AG04449 (cell line): ENCODE results near the gene MRC2.
"Not testable (repeated sequence)": the region's sequence is repeated elsewhere in the genome, so short reads cannot be mapped to it uniquely, and the experiment has no call there.

Experiments
- CTCF ChIA-PET: fragments of 350-600 bp; formaldehyde crosslinking; extraction: SDS; loops from one replicate; lab custom pipeline; 2021; ENCODE audit warnings: antibody characterized with exemption; lab: Yijun Ruan, JAX
- POLR2A ChIA-PET: fragments of 400-600, 350-600 bp; formaldehyde crosslinking; extraction: SDS; loops from one replicate; lab custom pipeline; 2020; ENCODE audit warnings: antibody characterized with exemption, inconsistent platforms; lab: Yijun Ruan, JAX
- DNase-seq: peaks from one replicate; pipeline ENCODE4 v3.0.0-alpha.2; 2010; ENCODE audit warnings: low read depth, low spot score
- H3K4me3 ChIP-seq: 2 replicates; pipeline ENCODE4 v1.5.1; 2011; ENCODE audit warnings: low read depth, mild to moderate bottlenecking, control low read depth, low read length
- TF ChIP-seq, protein P1 (sequence below): IDR thresholded peaks from one replicate; pipeline ENCODE4 v1.5.1; 2011; ENCODE audit warnings: mild to moderate bottlenecking, moderate library complexity, low read length, control low read depth, inconsistent platforms; ENCODE audit not compliant: insufficient read depth; ENCODE audit errors: missing control alignments

MRC2 gene

DNA sequence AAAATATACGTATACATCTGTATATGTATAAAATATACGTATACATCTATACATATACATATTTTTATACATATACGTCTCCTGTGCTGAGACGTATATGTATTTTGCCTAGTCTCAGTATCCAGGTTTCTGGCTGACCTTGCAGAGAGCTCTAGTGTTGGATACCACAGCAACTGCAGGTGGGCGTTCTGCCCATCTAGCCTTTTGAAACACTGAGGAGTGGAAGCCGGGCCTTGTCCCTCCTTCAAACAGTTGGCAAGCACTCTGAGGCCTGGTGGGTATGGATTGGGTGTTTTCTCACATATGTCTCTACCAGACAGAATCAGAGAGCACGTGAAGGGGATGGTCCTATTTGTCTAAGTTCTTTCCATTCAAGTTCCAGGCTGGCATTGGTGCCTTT, 39.4 kb upstream of the MRC2 start:
- no peak for DNase-seq
- H3K4me3 ChIP-seq: no peak overlapping the region
- ChIA-PET POLR2A (no interaction called here), CTCF (interaction anchor here (1.0 kb wide), 1 partner anchor 15 kb away, joined by 3 read pairs; no protein-coding TSS in a partner anchor)
- TF ChIP-seq, protein P1, sequence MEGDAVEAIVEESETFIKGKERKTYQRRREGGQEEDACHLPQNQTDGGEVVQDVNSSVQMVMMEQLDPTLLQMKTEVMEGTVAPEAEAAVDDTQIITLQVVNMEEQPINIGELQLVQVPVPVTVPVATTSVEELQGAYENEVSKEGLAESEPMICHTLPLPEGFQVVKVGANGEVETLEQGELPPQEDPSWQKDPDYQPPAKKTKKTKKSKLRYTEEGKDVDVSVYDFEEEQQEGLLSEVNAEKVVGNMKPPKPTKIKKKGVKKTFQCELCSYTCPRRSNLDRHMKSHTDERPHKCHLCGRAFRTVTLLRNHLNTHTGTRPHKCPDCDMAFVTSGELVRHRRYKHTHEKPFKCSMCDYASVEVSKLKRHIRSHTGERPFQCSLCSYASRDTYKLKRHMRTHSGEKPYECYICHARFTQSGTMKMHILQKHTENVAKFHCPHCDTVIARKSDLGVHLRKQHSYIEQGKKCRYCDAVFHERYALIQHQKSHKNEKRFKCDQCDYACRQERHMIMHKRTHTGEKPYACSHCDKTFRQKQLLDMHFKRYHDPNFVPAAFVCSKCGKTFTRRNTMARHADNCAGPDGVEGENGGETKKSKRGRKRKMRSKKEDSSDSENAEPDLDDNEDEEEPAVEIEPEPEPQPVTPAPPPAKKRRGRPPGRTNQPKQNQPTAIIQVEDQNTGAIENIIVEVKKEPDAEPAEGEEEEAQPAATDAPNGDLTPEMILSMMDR: no peak

DNA sequence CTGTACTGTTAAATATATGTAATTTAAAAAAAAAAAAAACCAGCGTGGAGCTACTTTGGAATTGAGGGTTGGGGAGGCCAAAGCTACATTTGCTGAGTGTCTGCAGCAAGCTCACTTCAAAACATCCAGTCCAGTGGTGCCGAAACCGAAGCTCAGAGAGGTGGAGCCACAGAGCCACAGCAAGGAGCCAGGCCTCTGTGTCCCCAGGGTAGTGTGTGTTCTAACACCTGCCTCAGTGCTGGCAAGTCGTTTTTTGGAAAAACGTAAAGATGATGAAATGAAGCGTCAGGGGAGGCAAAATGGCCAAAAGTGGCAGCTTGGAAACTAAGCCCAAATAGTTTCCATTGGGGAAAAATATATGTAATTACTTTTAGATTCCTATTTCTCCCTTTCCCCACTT, 36.1 kb upstream of the MRC2 start:
- TF ChIP-seq, protein P1: no peak
- CTCF ChIA-PET: interaction anchor here (1.3 to 3.0 kb wide), 2 partner anchors 12 to 36 kb away, joined by 6 to 12 read pairs; no protein-coding TSS in a partner anchor
- POLR2A ChIA-PET: no interaction called here
- no peak overlapping the region for H3K4me3 ChIP-seq
- DNase-seq: no peak

DNA sequence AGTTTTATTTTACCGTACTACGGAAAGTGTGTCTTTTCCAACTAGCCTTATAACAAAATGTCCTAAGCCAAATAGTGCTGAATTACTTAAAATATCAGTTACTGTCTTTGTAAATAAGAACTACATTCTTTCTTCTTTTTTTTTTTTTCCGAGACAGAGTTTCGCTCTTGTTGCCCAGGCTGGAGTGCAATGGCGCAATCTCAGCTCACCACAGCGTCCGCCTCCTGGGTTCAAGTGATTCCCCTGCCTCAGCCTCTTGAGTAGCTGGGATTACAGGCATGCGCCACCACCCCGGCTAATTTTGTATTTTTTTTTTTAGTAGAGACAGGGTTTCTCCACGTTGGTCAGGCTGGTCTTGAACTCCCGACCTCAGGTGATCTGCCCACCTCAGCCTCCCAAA, 35.6 kb upstream of the MRC2 start:
- CTCF ChIA-PET: interaction anchor here (1.3 to 3.0 kb wide), 2 partner anchors 13 to 37 kb away, joined by 6 to 12 read pairs; no protein-coding TSS in a partner anchor
- DNase-seq, POLR2A ChIA-PET, H3K4me3 ChIP-seq: not testable (repeated sequence)

DNA sequence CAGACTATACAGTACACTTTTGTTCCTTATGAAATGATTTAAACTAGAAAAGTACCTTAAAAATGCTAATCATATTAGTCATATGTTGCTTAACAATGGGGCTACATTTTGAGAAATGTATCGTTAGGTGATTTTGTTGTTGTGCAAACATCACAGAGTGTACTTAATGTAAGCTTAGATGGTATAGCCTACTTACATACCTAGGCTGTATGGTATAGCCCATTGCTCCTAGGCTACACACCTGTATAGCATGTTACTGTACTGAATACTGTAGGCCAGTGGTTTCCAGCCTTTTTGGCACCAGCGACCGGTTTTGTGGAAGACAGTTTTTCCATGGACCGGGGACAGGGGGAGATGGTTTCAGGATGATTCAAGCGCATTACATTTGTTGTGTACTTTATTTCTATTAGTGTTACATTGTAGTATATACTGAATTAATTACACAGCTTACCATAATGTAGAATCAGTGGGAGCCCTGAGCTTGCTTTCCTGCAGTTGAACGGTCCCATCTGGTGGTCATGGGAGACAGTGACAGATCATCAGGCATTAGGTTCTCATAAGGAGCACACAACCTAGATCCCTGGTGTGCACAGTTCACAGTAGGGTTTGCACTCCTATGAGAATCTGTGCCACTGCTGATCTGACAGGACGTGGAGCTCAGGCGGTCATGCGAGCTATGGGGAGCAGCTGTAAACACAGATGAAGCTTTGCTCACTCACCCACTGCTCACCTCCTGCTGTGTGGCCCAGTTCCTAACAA, 35.0 kb upstream of the MRC2 start:
- POLR2A ChIA-PET: interaction anchor here (1.0 kb wide), 1 partner anchor 36 kb away, joined by 3 read pairs; no protein-coding TSS in a partner anchor
- no peak overlapping the region for H3K4me3 ChIP-seq
- CTCF ChIA-PET: interaction anchor here (3.0 kb wide), 1 partner anchor 38 kb away, joined by 12 read pairs; no protein-coding TSS in a partner anchor
- TF ChIP-seq, protein P1: no peak
- DNase-seq: no peak

DNA sequence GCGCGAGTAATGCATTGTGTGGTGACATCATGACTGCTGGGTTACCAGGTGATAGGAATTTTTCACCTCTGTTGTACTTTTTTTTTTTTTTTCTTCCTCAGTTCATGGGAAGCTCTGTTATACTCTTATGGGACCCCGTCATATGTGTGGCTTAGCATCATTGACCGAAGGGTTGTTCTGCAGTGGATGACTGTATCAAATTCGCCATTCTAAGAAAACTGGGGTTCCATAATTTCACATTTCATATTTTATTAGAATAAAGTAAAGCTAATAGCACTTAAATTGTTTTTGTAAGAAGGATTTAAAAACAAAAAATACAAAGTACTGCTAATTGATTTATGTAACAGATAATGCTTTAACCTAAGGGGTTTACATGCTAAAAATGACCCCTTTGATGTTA, 32.0 kb upstream of the MRC2 start:
- POLR2A ChIA-PET: no interaction called here
- TF ChIP-seq, protein P1: no peak
- CTCF ChIA-PET: interaction anchor here (1.0 to 1.4 kb wide), 2 partner anchors 10 to 40 kb away, joined by 3 to 4 read pairs; no protein-coding TSS in a partner anchor
- no peak for DNase-seq
- H3K4me3 ChIP-seq: no peak overlapping the region

DNA sequence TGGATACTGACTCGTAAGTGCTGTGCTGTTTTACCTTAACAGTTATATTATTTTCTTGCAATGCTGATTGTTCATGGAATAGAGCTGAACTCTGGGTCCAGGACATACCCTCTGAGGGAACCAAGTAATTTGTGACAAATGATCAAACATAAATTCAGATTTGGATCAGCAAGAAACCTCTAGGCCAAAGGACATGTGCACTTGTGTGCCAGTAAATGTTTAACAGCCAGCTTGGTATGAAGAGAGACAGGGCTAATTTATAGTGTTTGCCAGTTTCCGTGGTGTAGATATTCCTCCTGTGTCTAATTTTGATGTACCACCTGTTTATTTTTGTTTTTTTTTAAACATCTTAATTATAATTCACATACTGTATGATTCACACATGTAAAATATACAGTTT, 30.8 kb upstream of the MRC2 start:
- no peak overlapping the region for H3K4me3 ChIP-seq
- DNase-seq: no peak
- ChIA-PET POLR2A (no interaction called here), CTCF (interaction anchor here (1.1 to 1.4 kb wide), 2 partner anchors 41 to 44 kb away, joined by 3 to 4 read pairs; no protein-coding TSS in a partner anchor)
- TF ChIP-seq, protein P1: no peak
